GM12892 (cell line): ENCODE measurements around the gene RNF123.

Experiments used
- POLR2A ChIP-seq: IDR thresholded peaks from 2 replicates; pipeline ENCODE4 v1.6.1; 2011; ENCODE audit warnings: low read depth, low read length, control low read depth
- POLR2AphosphoS5 ChIP-seq: IDR thresholded peaks from 2 replicates; pipeline ENCODE4 v1.6.1; 2011; ENCODE audit warnings: low read depth, low read length, control low read depth

DNA sequence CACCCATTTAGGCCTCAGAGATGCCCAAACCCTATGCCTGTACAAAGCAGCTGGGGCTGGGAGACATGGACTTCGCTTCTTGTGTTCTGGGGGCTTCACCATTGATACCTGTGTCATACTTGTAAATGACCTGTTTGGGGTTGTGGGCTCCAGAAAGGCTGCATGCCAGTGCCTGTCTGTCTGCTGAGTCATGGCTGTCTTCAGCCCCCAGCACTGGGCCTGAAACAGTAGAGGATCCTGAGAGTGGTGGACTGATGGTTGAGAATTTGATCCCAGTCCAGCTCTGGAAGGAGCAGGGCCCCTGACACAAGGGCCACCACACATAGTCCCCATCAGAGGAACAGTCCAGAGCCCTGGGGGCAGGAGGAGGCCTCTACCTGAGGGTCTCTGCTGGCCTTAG, 39.8 kb upstream of the RNF123 start:
- no peak for TF ChIP-seq POLR2AphosphoS5
- no peak for TF ChIP-seq POLR2A
